ENCODE results near the gene SPAG5.
"Not testable (repeated sequence)": the region's sequence is repeated elsewhere in the genome, so short reads cannot be mapped to it uniquely, and the experiment has no call there.

SPAG5 gene

GRCh38 chr17:28604031-28604430, 5.2 kb upstream of the SPAG5 start:
- DNase-seq (ENCODE audit: low spot score), result not testable (repeated sequence)

GRCh38 chr17:28599311-28600184, 723 bp upstream of the SPAG5 start:
- peak; percentile 80 for DNase-seq (ENCODE audit: low spot score)

- DNase-seq (ENCODE audit: low spot score), result no peak
Observed at GRCh38 chr17:28598389-28598788, 436 bp downstream of the SPAG5 start.

GRCh38 chr17:28597606-28598383, 1.0 kb downstream of the SPAG5 start:
- no peak for DNase-seq (ENCODE audit: low spot score)

GRCh38 chr17:28592260-28592659, 6.6 kb downstream of the SPAG5 start:
- DNase-seq (ENCODE audit: low spot score), result no peak

- DNase-seq (ENCODE audit: low spot score), result no peak
Observed at GRCh38 chr17:28585851-28586250, 13.0 kb downstream of the SPAG5 start.

GRCh38 chr17:28584434-28584833, 14.4 kb downstream of the SPAG5 start:
- no peak for DNase-seq (ENCODE audit: low spot score)

GRCh38 chr17:28582513-28582912, 16.3 kb downstream of the SPAG5 start:
- DNase-seq (ENCODE audit: low spot score), result no peak

- no peak for DNase-seq (ENCODE audit: low spot score)
Observed at GRCh38 chr17:28580959-28581358, 17.9 kb downstream of the SPAG5 start.

GRCh38 chr17:28579526-28579925, 19.3 kb downstream of the SPAG5 start:
- DNase-seq (ENCODE audit: low spot score), result no peak

GRCh38 chr17:28578246-28579195, 20.3 kb downstream of the SPAG5 start:
- DNase-seq (ENCODE audit: low spot score), result no peak

- no peak for DNase-seq (ENCODE audit: low spot score)
Observed at GRCh38 chr17:28577466-28577824, 21.4 kb downstream of the SPAG5 start.

- peak; percentile 89 for DNase-seq (ENCODE audit: low spot score)
Observed at GRCh38 chr17:28576758-28577465, 21.9 kb downstream of the SPAG5 start, which contains the start of gene ALDOC. Gene ALDOC, minus strand, starts transcription at chr17:28576895. Its CDS starts 1,363 bp downstream, at chr17:28575532.

GRCh38 chr17:28576016-28576415, 22.8 kb downstream of the SPAG5 start:
- DNase-seq (ENCODE audit: low spot score), result not testable (repeated sequence)

GRCh38 chr17:28575126-28575795, 23.6 kb downstream of the SPAG5 start:
- no peak for DNase-seq (ENCODE audit: low spot score)

- no peak for DNase-seq (ENCODE audit: low spot score)
Observed at GRCh38 chr17:28574526-28574925, 24.3 kb downstream of the SPAG5 start.

GRCh38 chr17:28573966-28574480, 24.8 kb downstream of the SPAG5 start:
- DNase-seq (ENCODE audit: low spot score), result no peak

GRCh38 chr17:28573521-28573920, 25.3 kb downstream of the SPAG5 start:
- no peak for DNase-seq (ENCODE audit: low spot score)

GRCh38 chr17:28573040-28573380, 25.8 kb downstream of the SPAG5 start:
- DNase-seq (ENCODE audit: low spot score), result no peak

GRCh38 chr17:28572259-28573039, 26.4 kb downstream of the SPAG5 start:
- no peak for DNase-seq (ENCODE audit: low spot score)

Data from SW480 (cell line).